Mucosa of descending colon (tissue), 3 donors: Measurements from ENCODE around the gene HNRNPM. TPM values are rescaled to one million over a fixed set of nuclear protein-coding genes. Genes with fewer than 3 reads are reported as not detected.

Experiments
- ATAC-seq: fragments of 200-7000 bp; cut with Tn5 transposase; one replicate; pipeline ENCODE4 v1.9.1; 2020; ENCODE audit warnings: mild to moderate bottlenecking, moderate library complexity
- DNase-seq, 3 donors: peaks; one replicate each; pipeline ENCODE4 v3.0.0-alpha.2; 2020
- H3K36me3 ChIP-seq: fragments of 200-600 bp; one replicate; pipeline ENCODE4 v1.8.0; 2021; ENCODE audit warnings: low read depth, mild to moderate bottlenecking
- H3K4me1 ChIP-seq: fragments of 200-600 bp; one replicate; pipeline ENCODE4 v1.8.0; 2021; ENCODE audit warnings: low read depth, mild to moderate bottlenecking
- H3K4me3 ChIP-seq: fragments of 200-600 bp; one replicate; pipeline ENCODE4 v1.8.0; 2021; ENCODE audit warnings: mild to moderate bottlenecking
- H3K9me3 ChIP-seq: fragments of 200-600 bp; one replicate; pipeline ENCODE4 v1.8.0; 2021; ENCODE audit warnings: mild to moderate bottlenecking
- CTCF ChIP-seq: fragments of 200-600 bp; IDR thresholded peaks from one replicate; pipeline ENCODE4 v1.8.0; 2022; ENCODE audit warnings: antibody characterized with exemption, mild to moderate bottlenecking
- intact Hi-C, 2 donors: fragments of 100-400 bp; cut with DNase I in 1 of 2; cut with micrococcal nuclease in 1 of 2; formaldehyde crosslinking; loops; one replicate each; pipeline versions ENCODE4 v1.11.0 to v1.11.1; 2022; cut with DNase I, micrococcal nuclease
- total RNA-seq, 3 donors: library from RNA; stranded (reverse); fragmentation: NEBNext Ultra II Directional in 2 of 3; extraction: Animal tissue kit (Norgen Biotek cat#: 25700) in 2 of 3; gene quantifications; one replicate each; pipeline versions ENCODE4 v1.2.1 to v1.2.4, GENCODE V29; 2021 to 2023
- donor health status: DM: no; HTN: no; CAD: no; lungs with moderate emphysema.
- donor health status: DM: no; HTN: no; CAD: no.
- donor health status: DM: no; HTN: yes; CAD: no.

Gene HNRNPM
- total RNA-seq, 3 donors from 2014 or later = 116 to 181 (median 149) TPM

DNA sequence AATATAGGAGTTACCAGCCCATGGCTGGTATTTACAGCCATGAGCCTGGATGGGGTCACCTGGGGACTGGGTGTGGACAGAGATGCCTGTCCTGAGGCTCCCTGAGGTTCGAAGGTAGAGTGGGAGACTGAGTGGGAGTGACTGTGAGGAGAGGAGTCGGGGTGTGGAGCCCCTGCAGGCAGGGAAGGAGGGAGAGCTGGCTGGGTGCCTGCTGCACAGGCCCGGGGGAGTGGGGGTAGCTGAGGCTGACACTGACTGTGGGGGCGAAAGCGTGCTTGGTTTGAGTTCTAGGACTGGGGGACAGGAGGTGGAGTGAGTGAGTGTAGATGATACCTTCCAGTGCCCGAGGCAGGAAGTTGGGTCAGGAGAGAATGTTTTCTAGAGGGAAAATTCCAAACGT, 47.5 kb upstream of the HNRNPM start:
- Histone ChIP-seq H3K36me3 (no peaks in the 10 kb centered on the region), H3K4me3 (no peak overlapping the region), H3K9me3 (no peaks in the 10 kb centered on the region), H3K4me1 (peaks cover 20% of the 10 kb centered on the region)
- ATAC-seq = no peak
- DNase-seq = peak in 1 of 3 donors; percentile 34
- TF ChIP-seq CTCF = no peak
- intact Hi-C loops = no loop called here

- intact Hi-C loops = no loop called here
- H3K4me3 ChIP-seq = no peak overlapping the region
- DNase-seq (peak in 1 of 3 donors; percentile 48), ATAC-seq (no peak)
- H3K36me3 ChIP-seq = no peaks in the 10 kb centered on the region
- no peaks in the 10 kb centered on the region for H3K9me3 ChIP-seq
- no peak for TF ChIP-seq CTCF
- peaks cover 20% of the 10 kb centered on the region for H3K4me1 ChIP-seq
These were observed 46.9 kb upstream of the HNRNPM start for GRCh38 chr19:8397746-8398310.

DNA sequence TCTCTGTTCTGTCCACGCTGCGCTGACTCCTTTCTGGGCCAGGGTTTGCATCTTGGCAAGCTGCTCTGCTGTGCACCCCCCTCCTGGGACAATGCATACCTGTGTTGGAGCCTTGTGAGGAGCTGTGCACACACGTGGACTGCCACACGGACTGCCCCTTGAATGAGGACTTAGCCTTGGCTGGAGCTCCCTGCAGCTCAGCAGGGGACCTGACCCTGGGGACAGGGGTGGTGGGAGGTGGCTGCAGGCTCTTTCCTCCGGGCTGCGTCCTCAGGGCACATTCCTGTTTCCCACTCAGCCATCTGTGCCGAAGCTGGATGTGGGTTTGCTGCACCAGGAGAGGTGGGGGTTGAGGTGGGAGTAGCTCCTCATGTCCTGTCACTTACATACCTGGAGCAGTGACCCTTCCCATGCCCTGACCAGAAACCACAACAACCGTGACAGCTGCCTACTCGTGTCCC, 46.4 kb upstream of the HNRNPM start:
- Histone ChIP-seq H3K4me1 (peaks cover 15% of the 10 kb centered on the region), H3K36me3 (peaks cover 4% of the 10 kb centered on the region), H3K4me3 (no peak overlapping the region), H3K9me3 (no peaks in the 10 kb centered on the region)
- TF ChIP-seq CTCF = no peak
- intact Hi-C loops = no loop called here
- ATAC-seq = no peak
- DNase-seq = no peak

- intact Hi-C loops = no loop called here
- Histone ChIP-seq H3K4me3 (no peak overlapping the region), H3K36me3 (peaks cover 5% of the 10 kb centered on the region), H3K9me3 (no peaks in the 10 kb centered on the region), H3K4me1 (peaks cover 8% of the 10 kb centered on the region)
- no peak for TF ChIP-seq CTCF
- peak in 1 of 3 donors; percentile 53 for DNase-seq
- no peak for ATAC-seq
These were observed 45.0 kb upstream of the HNRNPM start for GRCh38 chr19:8399681-8400188.

GRCh38 chr19:8401981-8402411, 42.8 kb upstream of the HNRNPM start:
- no peak for ATAC-seq
- Histone ChIP-seq H3K36me3 (peaks cover 5% of the 10 kb centered on the region), H3K4me3 (no peak overlapping the region), H3K4me1 (peaks cover 2% of the 10 kb centered on the region), H3K9me3 (no peaks in the 10 kb centered on the region)
- peak in 1 of 3 donors; percentile 39 for DNase-seq
- intact Hi-C loops = no loop called here
- no peak for TF ChIP-seq CTCF
